HEK293 (cell line): Measurements from ENCODE around the gene ZNF749.
"Not testable (repeated sequence)": the region's sequence is repeated elsewhere in the genome, so short reads cannot be mapped to it uniquely, and the experiment has no call there.

ENCODE experiments used
- CTCF ChIA-PET: fragments of 350-600 bp; formaldehyde crosslinking; extraction: SDS; loops from one replicate; lab custom pipeline; 2021; ENCODE audit warnings: antibody characterized with exemption; lab: Yijun Ruan, JAX
- POLR2A ChIA-PET: fragments of 300-600 bp; formaldehyde crosslinking; extraction: SDS; loops from one replicate; lab custom pipeline; 2020; ENCODE audit warnings: antibody characterized with exemption, inconsistent platforms; lab: Yijun Ruan, JAX
- H3K27ac ChIP-seq: fragments of 200-500 bp; sonication (Bioruptor generic); 2 replicates; pipeline ENCODE4 v1.5.1; 2014; ENCODE audit warnings: low read depth, low read length, control low read depth, inconsistent platforms; ENCODE audit errors: extremely low read depth
- H3K36me3 ChIP-seq, 2 experiments: fragments of 200-500 bp in 1 of 2; sonication (Bioruptor generic) in 1 of 2; 1 replicate in 1 of 2; 2 replicates in 1 of 2; pipeline ENCODE4 v1.5.1; 2014 to 2017; ENCODE audit warnings: inconsistent platforms in 2 of 2, low read length in 2 of 2; ENCODE audit not compliant: control insufficient read depth in 2 of 2, insufficient read depth in 1 of 2
- H3K4me1 ChIP-seq: fragments of 200-500 bp; sonication (Bioruptor generic); 2 replicates; pipeline ENCODE4 v1.5.1; 2014; ENCODE audit warnings: mild to moderate bottlenecking, low read length, inconsistent platforms; ENCODE audit not compliant: control insufficient read depth, insufficient read depth
- H3K4me3 ChIP-seq: 2 replicates; pipeline ENCODE4 v1.5.1; 2011; ENCODE audit warnings: low read depth, mild to moderate bottlenecking, control low read depth, low read length, moderate library complexity
- H3K9me3 ChIP-seq: fragments of 200-500 bp; sonication (Bioruptor generic); 2 replicates; pipeline ENCODE4 v1.5.1; 2014; ENCODE audit warnings: low read depth, low read length, inconsistent platforms; ENCODE audit not compliant: control insufficient read depth, insufficient read depth
- HOXC10 ChIP-seq: sonication (generic); formaldehyde crosslinking; IDR thresholded peaks from 2 replicates; pipeline ENCODE4 v1.8.1; 2023; ENCODE audit warnings: mild to moderate bottlenecking, missing genetic modification reagents
- SP2 ChIP-seq: fragments of 450-650 bp; formaldehyde crosslinking; IDR thresholded peaks from 2 replicates; pipeline ENCODE4 v1.5.1; 2016; ENCODE audit warnings: missing biosample characterization, missing genetic modification characterization
- YY1 ChIP-seq: fragments of 450-650 bp; formaldehyde crosslinking; IDR thresholded peaks from 2 replicates; pipeline ENCODE4 v1.5.1; 2018; ENCODE audit warnings: missing biosample characterization, missing genetic modification characterization
- ZBTB11 ChIP-seq: fragments of 450-650 bp; formaldehyde crosslinking; conservative IDR thresholded peaks from 2 replicates; pipeline ENCODE4 v1.5.1; 2016; ENCODE audit warnings: low read depth, missing biosample characterization, missing genetic modification characterization
- ZBTB20 ChIP-seq: fragments of 450-650 bp; formaldehyde crosslinking; IDR thresholded peaks from 2 replicates; pipeline ENCODE4 v1.5.1; 2016; ENCODE audit warnings: missing biosample characterization, missing genetic modification characterization
- ZNF660 ChIP-seq: fragments of 450-650 bp; IDR thresholded peaks from 2 replicates; pipeline ENCODE4 v1.5.1; 2018; ENCODE audit warnings: missing biosample characterization, mild to moderate bottlenecking, missing genetic modification characterization

Gene ZNF749

GRCh38 chr19:57487477-57488298 lies 52.6 kb downstream of the ZNF749 start, which contains the start of gene ZNF419 (continued):
- TF ChIP-seq ZBTB11 (tag by site-specific recombination) (peak; percentile 61), YY1 (tag by site-specific recombination) (0 out of 2 replicates have a peak, but pooled peaks have one; percentile 24), HOXC10 (CRISPR knock-in tag) (peak; percentile 56; the same call in 1 of the 2 replicates), ZBTB20 (tag by site-specific recombination) (peak; percentile 42; the same call in 1 of the 2 replicates), SP2 (tag by site-specific recombination) (peak; percentile 87), ZNF660 (tag by site-specific recombination) (peak; percentile 63; the same call in 1 of the 2 replicates)

GRCh38 chr19:57488299-57488644 lies 53.1 kb downstream of the ZNF749 start:
- H3K27ac ChIP-seq, CTCF ChIA-PET, H3K9me3 ChIP-seq, H3K4me1 ChIP-seq: not testable (repeated sequence)
- Histone ChIP-seq H3K4me3 (peak overlapping the region; percentile 34), H3K36me3 (peaks cover 22 to 36% of the 10 kb centered on the region in 2 experiments)
- POLR2A ChIA-PET, result interaction anchor here (1.1 kb wide), 1 partner anchor 11 kb away, joined by 5 read pairs; the partner anchor contains the start of gene ZNF773
